Prostate gland (tissue), 2 donors: ENCODE results near the gene CBFA2T2.

ENCODE experiments used
- POLR2A ChIP-seq: fragments of 450-650 bp; IDR thresholded peaks from one replicate; pipeline ENCODE4 v1.6.1; 2016; ENCODE audit warnings: antibody characterized with exemption, mild to moderate bottlenecking
- POLR2AphosphoS5 ChIP-seq: sonication (generic); formaldehyde crosslinking; IDR thresholded peaks from one replicate; pipeline ENCODE4 v1.6.1; 2017; ENCODE audit warnings: antibody characterized with exemption
- TF ChIP-seq, protein P1 (sequence below), 4 experiments: fragments of 200-600 bp in 2 of 4; fragments of 450-650 bp in 2 of 4; sonication (generic) in 2 of 4; IDR thresholded peaks; 1 replicate in 3 of 4; 2 replicates in 1 of 4; pipeline ENCODE4 v1.5.1; 2016 to 2019; ENCODE audit warnings: antibody characterized with exemption in 4 of 4, mild to moderate bottlenecking in 2 of 4, moderate library complexity in 2 of 4

DNA sequence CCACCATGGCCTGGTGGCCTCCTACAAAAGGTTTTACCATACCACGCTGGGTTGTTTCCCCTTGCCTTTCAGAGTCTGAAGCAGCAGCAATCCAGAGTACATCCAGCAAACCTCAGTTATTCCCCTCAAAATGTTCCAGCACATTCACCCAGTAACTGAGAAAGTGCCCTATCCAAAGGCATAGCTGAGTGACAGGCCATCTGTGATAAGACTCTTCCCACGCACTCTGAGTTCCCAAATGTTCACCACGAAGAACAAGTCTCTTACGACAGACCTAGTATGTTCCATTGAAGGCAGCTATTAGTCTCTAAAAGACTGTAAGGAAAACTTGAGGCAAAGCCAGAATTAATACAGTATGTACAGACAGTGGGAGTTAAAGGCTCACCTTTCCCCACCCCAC is 140.6 kb downstream of the CBFA2T2 start:
- TF ChIP-seq POLR2A (no peak), POLR2AphosphoS5 (no peak)
- TF ChIP-seq, protein P1, sequence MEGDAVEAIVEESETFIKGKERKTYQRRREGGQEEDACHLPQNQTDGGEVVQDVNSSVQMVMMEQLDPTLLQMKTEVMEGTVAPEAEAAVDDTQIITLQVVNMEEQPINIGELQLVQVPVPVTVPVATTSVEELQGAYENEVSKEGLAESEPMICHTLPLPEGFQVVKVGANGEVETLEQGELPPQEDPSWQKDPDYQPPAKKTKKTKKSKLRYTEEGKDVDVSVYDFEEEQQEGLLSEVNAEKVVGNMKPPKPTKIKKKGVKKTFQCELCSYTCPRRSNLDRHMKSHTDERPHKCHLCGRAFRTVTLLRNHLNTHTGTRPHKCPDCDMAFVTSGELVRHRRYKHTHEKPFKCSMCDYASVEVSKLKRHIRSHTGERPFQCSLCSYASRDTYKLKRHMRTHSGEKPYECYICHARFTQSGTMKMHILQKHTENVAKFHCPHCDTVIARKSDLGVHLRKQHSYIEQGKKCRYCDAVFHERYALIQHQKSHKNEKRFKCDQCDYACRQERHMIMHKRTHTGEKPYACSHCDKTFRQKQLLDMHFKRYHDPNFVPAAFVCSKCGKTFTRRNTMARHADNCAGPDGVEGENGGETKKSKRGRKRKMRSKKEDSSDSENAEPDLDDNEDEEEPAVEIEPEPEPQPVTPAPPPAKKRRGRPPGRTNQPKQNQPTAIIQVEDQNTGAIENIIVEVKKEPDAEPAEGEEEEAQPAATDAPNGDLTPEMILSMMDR (IDR thresholded peaks at IDR 0.05): no peak
